ENCODE measurements around the gene EPC2.

Gene EPC2

DNA sequence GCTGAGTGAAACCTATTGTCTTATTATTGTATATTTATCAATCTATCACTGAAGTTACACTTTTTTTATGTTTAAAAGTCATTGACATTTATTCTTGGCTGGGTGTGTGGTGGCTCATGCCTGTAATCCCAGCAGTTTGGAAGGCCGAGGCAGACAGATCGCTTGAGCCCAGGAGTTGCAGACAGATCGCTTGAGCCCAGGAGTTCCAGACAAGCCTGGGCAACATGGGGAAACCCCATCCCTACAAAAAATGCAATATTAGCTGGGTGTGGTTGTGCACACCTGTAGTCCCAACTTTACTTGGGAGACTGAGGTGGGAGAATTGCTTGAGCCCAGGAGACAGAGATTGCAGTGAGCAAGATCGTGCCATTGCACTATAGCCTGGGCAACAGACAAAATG lies 97.8 kb downstream of the EPC2 start:
- H3K9me3 ChIP-seq (replicated peaks; ENCODE audit: insufficient read depth, low read length): no peaks in the 10 kb centered on the region
- H3K27me3 ChIP-seq (replicated peaks; ENCODE audit: insufficient read depth, low read length): no peaks in the 10 kb centered on the region
- no peaks in the 10 kb centered on the region for H3F3A ChIP-seq (ENCODE audit: insufficient read depth, low read length)
- H3K36me3 ChIP-seq (replicated peaks; ENCODE audit: insufficient read depth, low read length): no peaks in the 10 kb centered on the region
- peaks cover 26% of the 10 kb centered on the region for H3K79me2 ChIP-seq (ENCODE audit: low read length)
- no peak for DNase-seq
- H3K4me3 ChIP-seq (ENCODE audit: low read length): no peak overlapping the region
- H2AFZ ChIP-seq (ENCODE audit: low read length): no peak overlapping the region
- no peak overlapping the region for H3K4me2 ChIP-seq (ENCODE audit: low read depth, low read length)
- 0 out of 2 replicates have a peak, but pooled peaks cover 13% of the 10 kb centered on the region for H4K20me1 ChIP-seq (ENCODE audit: insufficient read depth, low read length)
- H3K27ac ChIP-seq (ENCODE audit: low read length): no peak overlapping the region
- H3K9me2 ChIP-seq (replicated peaks; ENCODE audit: insufficient read depth, low read length): no peaks in the 10 kb centered on the region
- no peak overlapping the region for H3K9ac ChIP-seq (ENCODE audit: low read length)
- H3K4me1 ChIP-seq (ENCODE audit: low read length): no peaks in the 10 kb centered on the region
- TF ChIP-seq CTCF (IDR thresholded peaks at IDR 0.05; ENCODE audit: low read length) (no peak), EZH2phosphoT487 (IDR thresholded peaks at IDR 0.05; ENCODE audit: low read length) (no peak), EZH2 (optimal IDR thresholded peaks at IDR 0.05; ENCODE audit: low read depth, low read length) (no peak)

- Histone ChIP-seq H3F3A (ENCODE audit: insufficient read depth, low read length) (no peaks in the 10 kb centered on the region), H3K9me2 (replicated peaks; ENCODE audit: insufficient read depth, low read length) (no peaks in the 10 kb centered on the region), H3K27me3 (replicated peaks; ENCODE audit: insufficient read depth, low read length) (no peaks in the 10 kb centered on the region), H3K4me1 (ENCODE audit: low read length) (no peaks in the 10 kb centered on the region), H2AFZ (ENCODE audit: low read length) (no peak overlapping the region), H3K9me3 (replicated peaks; ENCODE audit: insufficient read depth, low read length) (no peaks in the 10 kb centered on the region), H3K27ac (ENCODE audit: low read length) (no peak overlapping the region), H3K9ac (ENCODE audit: low read length) (no peak overlapping the region), H3K4me3 (ENCODE audit: low read length) (no peak overlapping the region), H3K36me3 (replicated peaks; ENCODE audit: insufficient read depth, low read length) (no peaks in the 10 kb centered on the region), H3K4me2 (ENCODE audit: low read depth, low read length) (no peak overlapping the region), H4K20me1 (ENCODE audit: insufficient read depth, low read length) (0 out of 2 replicates have a peak, but pooled peaks cover 8% of the 10 kb centered on the region), H3K79me2 (ENCODE audit: low read length) (peaks cover 10% of the 10 kb centered on the region)
- TF ChIP-seq EZH2phosphoT487 (IDR thresholded peaks at IDR 0.05; ENCODE audit: low read length) (no peak), CTCF (IDR thresholded peaks at IDR 0.05; ENCODE audit: low read length) (no peak), EZH2 (optimal IDR thresholded peaks at IDR 0.05; ENCODE audit: low read depth, low read length) (no peak)
- no peak for DNase-seq
These were observed 100.8 kb downstream of the EPC2 start for GRCh38 chr2:148745151-148745851.

- H3K4me2 ChIP-seq (ENCODE audit: low read depth, low read length): no peak overlapping the region
- H4K20me1 ChIP-seq (ENCODE audit: insufficient read depth, low read length): 0 out of 2 replicates have a peak, but pooled peaks cover 4% of the 10 kb centered on the region
- H3K9me2 ChIP-seq (replicated peaks; ENCODE audit: insufficient read depth, low read length): no peaks in the 10 kb centered on the region
- no peaks in the 10 kb centered on the region for H3K9me3 ChIP-seq (replicated peaks; ENCODE audit: insufficient read depth, low read length)
- no peak for DNase-seq
- H3K27ac ChIP-seq (ENCODE audit: low read length): no peak overlapping the region
- H3K4me3 ChIP-seq (ENCODE audit: low read length): no peak overlapping the region
- no peaks in the 10 kb centered on the region for H3K36me3 ChIP-seq (replicated peaks; ENCODE audit: insufficient read depth, low read length)
- no peak overlapping the region for H3K9ac ChIP-seq (ENCODE audit: low read length)
- H3K4me1 ChIP-seq (ENCODE audit: low read length): no peaks in the 10 kb centered on the region
- peaks cover 10% of the 10 kb centered on the region; the same call in 1 of the 2 replicates for H3K79me2 ChIP-seq (ENCODE audit: low read length)
- TF ChIP-seq EZH2 (optimal IDR thresholded peaks at IDR 0.05; ENCODE audit: low read depth, low read length): no peak
- TF ChIP-seq CTCF (IDR thresholded peaks at IDR 0.05; ENCODE audit: low read length): no peak
- no peak for TF ChIP-seq EZH2phosphoT487 (IDR thresholded peaks at IDR 0.05; ENCODE audit: low read length)
- H2AFZ ChIP-seq (ENCODE audit: low read length): no peak overlapping the region
- H3F3A ChIP-seq (ENCODE audit: insufficient read depth, low read length): no peaks in the 10 kb centered on the region
- no peaks in the 10 kb centered on the region for H3K27me3 ChIP-seq (replicated peaks; ENCODE audit: insufficient read depth, low read length)
These were observed 102.4 kb downstream of the EPC2 start for GRCh38 chr2:148746973-148747372.

All from MM.1S (cell line).